ENCODE data around the gene PTGDR.

The PTGDR gene

DNA sequence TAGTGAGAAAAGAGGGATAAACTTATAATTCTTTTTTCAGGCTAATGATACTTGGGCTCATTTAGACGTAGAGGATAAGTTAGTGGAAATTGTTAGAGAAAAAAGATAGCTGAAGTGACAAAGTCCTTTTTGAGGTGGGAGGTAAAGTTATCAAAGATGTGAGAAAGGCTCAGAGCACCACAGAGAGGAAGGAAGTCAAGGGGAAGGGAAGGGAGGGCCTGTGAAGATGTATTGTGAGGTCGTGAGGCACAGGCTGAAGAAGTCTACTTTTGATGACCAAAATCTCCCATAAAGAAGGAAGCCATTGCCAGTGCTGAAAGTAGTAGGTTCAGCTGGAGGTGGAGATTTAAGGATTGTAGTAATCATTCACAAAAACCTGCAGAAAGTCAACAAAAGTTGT lies 19.4 kb upstream of the PTGDR start:
- TF ChIP-seq CTCF (IDR thresholded peaks at IDR 0.05; ENCODE audit: low read depth, low read length, missing control alignments) = no peak
- no peak for DNase-seq (ENCODE audit: low read depth)
- H3K4me3 ChIP-seq (ENCODE audit: low read depth, low read length) = no peak overlapping the region

- no peak for DNase-seq (ENCODE audit: low read depth)
- H3K4me3 ChIP-seq (ENCODE audit: low read depth, low read length) = no peak overlapping the region
- TF ChIP-seq CTCF (IDR thresholded peaks at IDR 0.05; ENCODE audit: low read depth, low read length, missing control alignments) = no peak
These were observed 15.8 kb upstream of the PTGDR start for GRCh38 chr14:52251724-52252123.

- TF ChIP-seq CTCF (IDR thresholded peaks at IDR 0.05; ENCODE audit: low read depth, low read length, missing control alignments) = no peak
- H3K4me3 ChIP-seq (ENCODE audit: low read depth, low read length) = no peak overlapping the region
- DNase-seq (ENCODE audit: low read depth) = no peak
These were observed 14.0 kb upstream of the PTGDR start for GRCh38 chr14:52253503-52253902.

GRCh38 chr14:52254086-52254485 lies 13.4 kb upstream of the PTGDR start:
- DNase-seq (ENCODE audit: low read depth) = no peak
- TF ChIP-seq CTCF (IDR thresholded peaks at IDR 0.05; ENCODE audit: low read depth, low read length, missing control alignments) = no peak
- H3K4me3 ChIP-seq (ENCODE audit: low read depth, low read length) = no peak overlapping the region

DNA sequence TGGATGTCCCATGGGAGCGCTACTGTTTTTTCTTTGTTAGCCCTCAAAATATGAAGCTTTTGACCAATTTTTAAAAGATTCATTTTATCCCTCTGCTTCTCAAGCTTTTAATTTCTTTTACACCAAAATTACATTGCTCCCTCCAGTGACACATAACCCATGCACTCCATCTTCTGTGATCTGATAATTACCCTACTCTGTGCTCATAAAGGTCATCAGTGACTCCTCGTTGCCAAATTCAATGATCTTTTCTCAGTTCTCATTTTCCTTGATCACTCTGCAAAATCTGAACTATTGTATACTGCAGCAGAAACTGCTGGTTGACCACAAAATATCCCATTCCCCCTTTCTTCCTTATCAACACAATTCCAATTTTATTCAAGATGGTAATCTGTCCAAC lies 8.7 kb upstream of the PTGDR start:
- DNase-seq (ENCODE audit: low read depth) = no peak
- no peak for TF ChIP-seq CTCF (IDR thresholded peaks at IDR 0.05; ENCODE audit: low read depth, low read length, missing control alignments)
- H3K4me3 ChIP-seq (ENCODE audit: low read depth, low read length) = no peak overlapping the region

DNA sequence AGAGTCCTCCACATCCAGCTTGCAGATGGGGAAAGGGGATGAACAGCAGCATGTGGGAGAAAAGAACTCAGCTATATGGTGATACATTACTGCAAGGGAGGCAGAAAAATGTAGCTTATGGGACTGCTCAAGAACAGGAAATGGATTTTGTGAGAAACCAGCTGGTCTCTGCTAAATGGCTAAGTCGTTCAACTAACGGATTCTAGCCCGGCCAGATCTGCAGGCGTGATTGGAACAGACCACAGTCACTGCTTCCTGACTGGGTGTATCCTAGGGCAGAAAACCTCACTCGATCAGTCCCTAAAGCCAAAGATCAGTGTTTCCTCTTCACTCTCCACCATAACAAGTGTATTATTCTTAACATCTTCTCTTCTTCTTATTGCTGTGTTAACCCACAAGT lies 8.1 kb upstream of the PTGDR start:
- no peak for DNase-seq (ENCODE audit: low read depth)
- no peak overlapping the region for H3K4me3 ChIP-seq (ENCODE audit: low read depth, low read length)
- no peak for TF ChIP-seq CTCF (IDR thresholded peaks at IDR 0.05; ENCODE audit: low read depth, low read length, missing control alignments)

DNA sequence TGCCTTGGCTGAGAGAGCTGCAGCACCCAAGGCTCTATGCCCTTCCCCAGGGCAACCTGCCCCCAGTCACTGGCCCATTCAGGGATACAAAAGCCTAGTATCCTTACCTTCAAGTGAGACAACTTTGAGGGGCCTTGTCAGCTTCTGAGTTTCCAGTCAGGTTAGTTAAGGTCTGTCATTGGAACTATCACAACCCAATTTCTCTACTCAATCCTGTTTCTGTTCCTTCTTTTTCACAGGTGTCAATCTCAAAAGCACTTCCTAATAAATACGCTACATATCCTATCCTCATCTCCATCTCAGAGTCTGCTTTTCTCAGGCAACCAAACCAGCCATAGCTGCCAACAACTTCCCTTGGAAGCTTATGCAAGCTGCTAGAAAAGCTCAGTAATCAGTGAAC lies 4.9 kb upstream of the PTGDR start:
- DNase-seq (ENCODE audit: low read depth) = no peak

More for the DNA sequence above, 4.9 kb upstream of the PTGDR start:
- H3K4me3 ChIP-seq (ENCODE audit: low read depth, low read length) = no peak overlapping the region
- no peak for TF ChIP-seq CTCF (IDR thresholded peaks at IDR 0.05; ENCODE audit: low read depth, low read length, missing control alignments)

Data from GM12864 (cell line).